ENCODE measurements around the gene SYT1.

Gene SYT1

DNA sequence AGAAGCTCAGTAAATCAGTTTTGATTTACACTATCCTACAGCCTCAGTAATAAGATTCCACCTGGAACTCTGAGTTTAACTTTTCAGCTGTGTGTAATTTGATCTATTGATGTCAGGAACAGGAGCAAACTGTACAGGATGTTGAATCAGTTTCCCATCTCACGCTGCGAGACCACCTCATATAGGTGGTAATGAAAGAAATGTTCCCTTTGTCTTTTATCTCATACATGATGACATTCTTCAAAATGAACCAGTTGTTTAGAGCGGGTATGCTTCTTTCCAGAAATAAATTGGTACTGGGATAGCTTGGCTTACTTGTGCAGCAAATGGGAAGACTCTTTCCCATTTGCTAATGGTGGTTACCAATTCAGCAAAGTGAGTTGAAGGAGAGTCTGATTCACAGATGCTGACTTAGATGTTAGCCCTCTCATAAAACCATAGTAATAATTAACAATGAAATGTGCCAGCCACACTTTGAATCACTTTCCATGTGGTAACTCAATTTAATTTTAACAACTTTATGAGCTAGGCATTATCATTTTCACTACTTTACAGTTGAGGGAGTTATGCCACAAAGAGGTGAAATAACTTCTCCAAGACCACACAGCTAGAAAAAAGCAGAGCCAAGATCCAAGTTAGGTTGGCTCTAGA, 574.7 kb downstream of the SYT1 start:
- DNase-seq (ENCODE audit: low spot score) (no peak), ATAC-seq (ENCODE audit: low read depth) (no peak; the same call in 2 of the 3 replicates)
- Histone ChIP-seq H3K4me3 (ENCODE audit: severe bottlenecking) (no peak overlapping the region), H3K27ac (ENCODE audit: poor library complexity, severe bottlenecking) (no peak overlapping the region), H3K27me3 (ENCODE audit: insufficient read depth, poor library complexity, severe bottlenecking) (no peaks in the 10 kb centered on the region), H3K9me3 (ENCODE audit: severe bottlenecking) (no peaks in the 10 kb centered on the region), H3K36me3 (ENCODE audit: low read depth) (no peaks in the 10 kb centered on the region), H3K4me1 (ENCODE audit: insufficient read depth, poor library complexity, severe bottlenecking) (peaks cover 21% of the 10 kb centered on the region)
- TF ChIP-seq, protein P1, sequence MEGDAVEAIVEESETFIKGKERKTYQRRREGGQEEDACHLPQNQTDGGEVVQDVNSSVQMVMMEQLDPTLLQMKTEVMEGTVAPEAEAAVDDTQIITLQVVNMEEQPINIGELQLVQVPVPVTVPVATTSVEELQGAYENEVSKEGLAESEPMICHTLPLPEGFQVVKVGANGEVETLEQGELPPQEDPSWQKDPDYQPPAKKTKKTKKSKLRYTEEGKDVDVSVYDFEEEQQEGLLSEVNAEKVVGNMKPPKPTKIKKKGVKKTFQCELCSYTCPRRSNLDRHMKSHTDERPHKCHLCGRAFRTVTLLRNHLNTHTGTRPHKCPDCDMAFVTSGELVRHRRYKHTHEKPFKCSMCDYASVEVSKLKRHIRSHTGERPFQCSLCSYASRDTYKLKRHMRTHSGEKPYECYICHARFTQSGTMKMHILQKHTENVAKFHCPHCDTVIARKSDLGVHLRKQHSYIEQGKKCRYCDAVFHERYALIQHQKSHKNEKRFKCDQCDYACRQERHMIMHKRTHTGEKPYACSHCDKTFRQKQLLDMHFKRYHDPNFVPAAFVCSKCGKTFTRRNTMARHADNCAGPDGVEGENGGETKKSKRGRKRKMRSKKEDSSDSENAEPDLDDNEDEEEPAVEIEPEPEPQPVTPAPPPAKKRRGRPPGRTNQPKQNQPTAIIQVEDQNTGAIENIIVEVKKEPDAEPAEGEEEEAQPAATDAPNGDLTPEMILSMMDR (IDR thresholded peaks at IDR 0.05; ENCODE audit: poor library complexity, severe bottlenecking) = no peak

DNA sequence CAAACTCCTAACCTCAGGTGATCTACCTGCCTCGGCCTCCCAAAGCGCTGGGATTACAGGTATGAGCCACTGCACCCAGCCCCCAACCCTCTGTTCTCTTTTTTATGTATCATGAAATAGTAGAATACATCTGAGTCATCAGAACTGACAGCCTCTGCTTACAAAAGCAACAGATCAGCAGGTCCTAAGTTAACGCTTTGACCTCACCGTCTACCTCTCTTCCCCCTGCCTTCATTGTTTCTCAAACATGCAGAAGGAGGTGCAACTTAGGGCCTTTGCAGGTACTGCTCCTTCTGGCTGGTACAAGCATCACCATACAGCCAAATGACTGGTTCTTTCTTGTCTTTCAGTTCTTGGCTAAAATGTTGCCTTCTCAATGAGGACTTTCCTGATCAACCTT, 577.0 kb downstream of the SYT1 start:
- Histone ChIP-seq H3K9me3 (ENCODE audit: severe bottlenecking) (no peaks in the 10 kb centered on the region), H3K4me3 (ENCODE audit: severe bottlenecking) (no peak overlapping the region), H3K4me1 (ENCODE audit: insufficient read depth, poor library complexity, severe bottlenecking) (peaks cover 25% of the 10 kb centered on the region), H3K27ac (ENCODE audit: poor library complexity, severe bottlenecking) (no peak overlapping the region), H3K27me3 (ENCODE audit: insufficient read depth, poor library complexity, severe bottlenecking) (no peaks in the 10 kb centered on the region), H3K36me3 (ENCODE audit: low read depth) (no peaks in the 10 kb centered on the region)
- no peak for DNase-seq (ENCODE audit: low spot score)
- peak; percentile 80 for ATAC-seq (ENCODE audit: low read depth)
- TF ChIP-seq, protein P1 (IDR thresholded peaks at IDR 0.05; ENCODE audit: poor library complexity, severe bottlenecking) = no peak

DNA sequence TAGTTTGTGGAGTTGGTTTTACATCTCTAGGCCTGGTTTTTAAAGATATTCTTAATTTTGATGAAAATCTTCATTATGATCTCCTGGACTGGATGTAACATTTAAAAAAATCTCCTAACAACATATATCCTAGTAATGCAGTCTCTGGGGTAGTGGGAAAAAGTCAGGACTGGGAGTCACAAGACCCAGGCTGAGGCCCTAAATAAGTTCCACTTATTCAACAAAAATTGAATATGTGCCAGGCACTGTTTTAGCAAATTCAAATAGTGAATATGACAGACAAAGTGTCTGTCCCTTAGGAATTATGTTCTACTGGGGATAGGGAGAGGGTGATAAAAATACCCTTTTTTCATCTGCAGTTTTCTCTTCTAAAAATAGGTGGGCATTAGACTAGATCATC, 577.8 kb downstream of the SYT1 start:
- TF ChIP-seq, protein P1 (IDR thresholded peaks at IDR 0.05; ENCODE audit: poor library complexity, severe bottlenecking) = no peak
- ATAC-seq (ENCODE audit: low read depth) (no peak), DNase-seq (ENCODE audit: low spot score) (no peak)
- H3K4me1 ChIP-seq (ENCODE audit: insufficient read depth, poor library complexity, severe bottlenecking) = peaks cover 25% of the 10 kb centered on the region
- no peak overlapping the region for H3K4me3 ChIP-seq (ENCODE audit: severe bottlenecking)
- H3K27ac ChIP-seq (ENCODE audit: poor library complexity, severe bottlenecking) = no peak overlapping the region
- H3K9me3 ChIP-seq (ENCODE audit: severe bottlenecking) = no peaks in the 10 kb centered on the region
- no peaks in the 10 kb centered on the region for H3K36me3 ChIP-seq (ENCODE audit: low read depth)
- H3K27me3 ChIP-seq (ENCODE audit: insufficient read depth, poor library complexity, severe bottlenecking) = no peaks in the 10 kb centered on the region

DNA sequence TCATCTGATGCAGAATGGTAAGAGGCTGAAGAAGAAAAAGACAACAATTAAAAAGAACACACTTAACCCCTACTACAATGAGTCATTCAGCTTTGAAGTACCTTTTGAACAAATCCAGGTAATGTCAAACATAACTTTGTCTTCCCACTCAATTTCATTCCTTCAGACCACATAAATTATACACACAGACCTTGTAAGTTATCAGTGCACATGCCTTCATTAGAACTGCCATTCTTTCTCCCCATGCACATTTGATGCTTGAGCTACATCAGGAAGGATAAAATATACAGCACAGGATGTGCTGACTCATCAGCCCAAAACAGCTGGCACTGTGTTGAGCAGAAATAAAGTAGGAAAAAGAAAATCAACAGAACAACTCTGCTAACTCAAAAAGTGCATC, 579.5 kb downstream of the SYT1 start:
- Histone ChIP-seq H3K9me3 (ENCODE audit: severe bottlenecking) (no peaks in the 10 kb centered on the region), H3K4me1 (ENCODE audit: insufficient read depth, poor library complexity, severe bottlenecking) (peaks cover 20% of the 10 kb centered on the region), H3K27ac (ENCODE audit: poor library complexity, severe bottlenecking) (no peak overlapping the region), H3K27me3 (ENCODE audit: insufficient read depth, poor library complexity, severe bottlenecking) (no peaks in the 10 kb centered on the region), H3K4me3 (ENCODE audit: severe bottlenecking) (no peak overlapping the region), H3K36me3 (ENCODE audit: low read depth) (no peaks in the 10 kb centered on the region)
- peak; percentile 68 for ATAC-seq (ENCODE audit: low read depth)
- no peak for DNase-seq (ENCODE audit: low spot score)
- TF ChIP-seq, protein P1 (IDR thresholded peaks at IDR 0.05; ENCODE audit: poor library complexity, severe bottlenecking) = no peak

DNA sequence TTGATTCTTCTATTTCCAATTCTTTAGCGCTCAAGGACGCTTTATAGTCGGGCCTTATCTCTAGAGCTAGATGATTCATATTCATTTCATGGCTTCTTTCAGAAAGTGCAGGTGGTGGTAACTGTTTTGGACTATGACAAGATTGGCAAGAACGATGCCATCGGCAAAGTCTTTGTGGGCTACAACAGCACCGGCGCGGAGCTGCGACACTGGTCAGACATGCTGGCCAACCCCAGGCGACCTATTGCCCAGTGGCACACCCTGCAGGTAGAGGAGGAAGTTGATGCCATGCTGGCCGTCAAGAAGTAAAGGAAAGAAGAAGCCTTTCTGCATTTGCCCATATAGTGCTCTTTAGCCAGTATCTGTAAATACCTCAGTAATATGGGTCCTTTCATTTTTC, 584.2 kb downstream of the SYT1 start:
- peaks cover 15% of the 10 kb centered on the region for H3K4me1 ChIP-seq (ENCODE audit: insufficient read depth, poor library complexity, severe bottlenecking)
- no peak for ATAC-seq (ENCODE audit: low read depth)
- TF ChIP-seq, protein P1 (IDR thresholded peaks at IDR 0.05; ENCODE audit: poor library complexity, severe bottlenecking) = no peak
- DNase-seq (ENCODE audit: low spot score) = no peak
- H3K27ac ChIP-seq (ENCODE audit: poor library complexity, severe bottlenecking) = no peak overlapping the region
- no peaks in the 10 kb centered on the region for H3K36me3 ChIP-seq (ENCODE audit: low read depth)
- no peak overlapping the region for H3K4me3 ChIP-seq (ENCODE audit: severe bottlenecking)
- H3K27me3 ChIP-seq (ENCODE audit: insufficient read depth, poor library complexity, severe bottlenecking) = no peaks in the 10 kb centered on the region
- no peaks in the 10 kb centered on the region for H3K9me3 ChIP-seq (ENCODE audit: severe bottlenecking)

Data from RWPE2 (cell line).